SU-DHL-6 (cell line): ENCODE results near the gene RILPL1.

Source experiments
- H2AFZ ChIP-seq: fragments of 200-600 bp; sonication (generic); 2 replicates; pipeline ENCODE4 v1.6.1; 2014; ENCODE audit warnings: low read depth, mild to moderate bottlenecking, moderate library complexity, mixed read lengths, antibody characterized with exemption, low read length; ENCODE audit not compliant: severe bottlenecking
- H3F3A ChIP-seq: fragments of 200-600 bp; shearing (Covaris generic); 2 replicates; pipeline ENCODE4 v1.6.0; 2016; ENCODE audit warnings: antibody characterized with exemption, mild to moderate bottlenecking; ENCODE audit not compliant: insufficient read depth
- H3K27ac ChIP-seq: fragments of 200-600 bp; sonication (generic); 2 replicates; pipeline ENCODE4 v1.5.1; 2016; ENCODE audit warnings: low read depth, mild to moderate bottlenecking, low read length, moderate library complexity, mixed read lengths
- H3K27me3 ChIP-seq: fragments of 200-600 bp; sonication (generic), shearing (Covaris generic); 2 replicates; pipeline ENCODE4 v1.6.0; 2014; ENCODE audit warnings: mild to moderate bottlenecking, low read length
- H3K36me3 ChIP-seq: fragments of 200-600 bp; sonication (generic); 2 replicates; pipeline ENCODE4 v1.6.1; 2014; ENCODE audit warnings: mild to moderate bottlenecking, low read length, mixed read lengths
- H3K4me2 ChIP-seq: fragments of 300-600, 200-600 bp; shearing (Covaris generic), sonication (generic); 2 replicates; pipeline ENCODE4 v1.6.0; 2014; ENCODE audit warnings: low read length, low read depth, mild to moderate bottlenecking; ENCODE audit not compliant: poor library complexity, severe bottlenecking
- H3K4me3 ChIP-seq: fragments of 200-600 bp; sonication (generic); 2 replicates; pipeline ENCODE4 v1.5.1; 2014; ENCODE audit warnings: antibody characterized with exemption, low read length, mild to moderate bottlenecking, mixed read lengths; ENCODE audit not compliant: insufficient read depth, poor library complexity, severe bottlenecking
- H3K79me2 ChIP-seq: fragments of 200-600 bp; sonication (generic); 2 replicates; pipeline ENCODE4 v1.6.1; 2014; ENCODE audit warnings: mild to moderate bottlenecking, low read length, moderate library complexity; ENCODE audit not compliant: insufficient read depth
- H3K9ac ChIP-seq: fragments of 200-600 bp; sonication (generic); 2 replicates; pipeline ENCODE4 v1.7.0; 2014; ENCODE audit warnings: mild to moderate bottlenecking, low read length
- H3K9me2 ChIP-seq: fragments of 200-600 bp; sonication (generic); replicated peaks from 2 replicates; pipeline ENCODE4 v1.6.1; 2014; ENCODE audit warnings: low read length; ENCODE audit not compliant: insufficient read depth
- H3K9me3 ChIP-seq: fragments of 200-600 bp; sonication (generic); 2 replicates; pipeline ENCODE4 v1.6.1; 2014; ENCODE audit warnings: low read length, mixed read lengths; ENCODE audit not compliant: insufficient read depth
- H4K20me1 ChIP-seq: fragments of 200-600 bp; sonication (generic); 2 replicates; pipeline ENCODE4 v1.6.1; 2014; ENCODE audit warnings: low read depth, mild to moderate bottlenecking, antibody characterized with exemption, low read length, moderate library complexity, mixed read lengths
- CTCF ChIP-seq: fragments of 200-600 bp; sonication (generic); IDR thresholded peaks from one replicate; pipeline ENCODE4 v1.5.1; 2017; ENCODE audit warnings: antibody characterized with exemption, mild to moderate bottlenecking, low read length, moderate library complexity; ENCODE audit not compliant: insufficient read depth, poor library complexity, severe bottlenecking
- EZH2phosphoT487 ChIP-seq: fragments of 200-600 bp; sonication (generic), shearing (Covaris generic); conservative IDR thresholded peaks from 2 replicates; pipeline ENCODE4 v1.6.1; 2018; ENCODE audit warnings: mild to moderate bottlenecking, antibody characterized with exemption, low read length, moderate library complexity, mixed read lengths

RILPL1 gene

GRCh38 chr12:123576611-123577010, 43.1 kb upstream of the RILPL1 start:
- Histone ChIP-seq H2AFZ (no peak overlapping the region), H3K4me3 (no peak overlapping the region), H3K36me3 (no peaks in the 10 kb centered on the region), H3K27me3 (no peaks in the 10 kb centered on the region), H3K79me2 (no peaks in the 10 kb centered on the region), H3K27ac (no peak overlapping the region), H3K9me3 (no peaks in the 10 kb centered on the region), H3K9ac (no peak overlapping the region), H3F3A (no peaks in the 10 kb centered on the region), H3K4me2 (no peak overlapping the region), H4K20me1 (no peaks in the 10 kb centered on the region), H3K9me2 (no peaks in the 10 kb centered on the region)
- TF ChIP-seq CTCF (no peak), EZH2phosphoT487 (no peak)

GRCh38 chr12:123573870-123574269, 40.4 kb upstream of the RILPL1 start:
- Histone ChIP-seq H3K27me3 (no peaks in the 10 kb centered on the region), H3F3A (no peaks in the 10 kb centered on the region)
- TF ChIP-seq EZH2phosphoT487 (no peak), CTCF (no peak)

GRCh38 chr12:123572391-123572790, 38.9 kb upstream of the RILPL1 start:
- no peaks in the 10 kb centered on the region for H3F3A ChIP-seq
- H3K9me3 ChIP-seq, result no peaks in the 10 kb centered on the region
- H3K36me3 ChIP-seq, result no peaks in the 10 kb centered on the region
- no peak overlapping the region for H3K9ac ChIP-seq
- H2AFZ ChIP-seq, result no peak overlapping the region
- no peaks in the 10 kb centered on the region for H3K79me2 ChIP-seq
- no peaks in the 10 kb centered on the region for H3K9me2 ChIP-seq
- no peak overlapping the region for H3K4me3 ChIP-seq
- no peak overlapping the region for H3K4me2 ChIP-seq
- H3K27ac ChIP-seq, result no peak overlapping the region
- TF ChIP-seq EZH2phosphoT487, result no peak
- TF ChIP-seq CTCF, result no peak
- no peaks in the 10 kb centered on the region for H3K27me3 ChIP-seq
- H4K20me1 ChIP-seq, result no peaks in the 10 kb centered on the region

More at GRCh38 chr12:123573870-123574269, 40.4 kb upstream of the RILPL1 start:
- no peaks in the 10 kb centered on the region for H3K79me2 ChIP-seq
- H3K9me3 ChIP-seq, result no peaks in the 10 kb centered on the region
- no peak overlapping the region for H3K9ac ChIP-seq
- no peak overlapping the region for H3K27ac ChIP-seq
- no peaks in the 10 kb centered on the region for H4K20me1 ChIP-seq
- H3K36me3 ChIP-seq, result no peaks in the 10 kb centered on the region
- H2AFZ ChIP-seq, result no peak overlapping the region
- H3K4me3 ChIP-seq, result no peak overlapping the region
- no peak overlapping the region for H3K4me2 ChIP-seq
- H3K9me2 ChIP-seq, result no peaks in the 10 kb centered on the region
